C4-2B (cell line): ENCODE data around the gene SHISA9.

Source experiments
- CTCF ChIP-seq: fragments of 450-650 bp; conservative IDR thresholded peaks from 2 replicates; pipeline ENCODE4 v1.5.1; 2017; ENCODE audit warnings: mild to moderate bottlenecking
- ZFX ChIP-seq: fragments of 450-650 bp; IDR thresholded peaks from 2 replicates; pipeline ENCODE4 v1.6.1; 2017

GRCh38 chr16:13103831-13104530 is 202.6 kb downstream of the SHISA9 start:
- TF ChIP-seq CTCF, result no peak
- TF ChIP-seq ZFX, result no peak
